Measurements from ENCODE around the gene UGGT1.

UGGT1 gene

GRCh38 chr2:128155970-128156369, 65.0 kb downstream of the UGGT1 start:
- H3K4me2 ChIP-seq (ENCODE audit: low read depth, low read length, poor library complexity, severe bottlenecking) = no peak overlapping the region
- H3K4me3 ChIP-seq (ENCODE audit: low read length, poor library complexity, severe bottlenecking) = no peak overlapping the region
- peaks cover 95% of the 10 kb centered on the region for H3K36me3 ChIP-seq (ENCODE audit: insufficient read depth, low read length)
- no peaks in the 10 kb centered on the region for H3K9me3 ChIP-seq (ENCODE audit: insufficient read depth, low read depth, low read length)
- TF ChIP-seq CTCF (conservative IDR thresholded peaks at IDR 0.05; ENCODE audit: low read length) (no peak), EZH2phosphoT487 (IDR thresholded peaks at IDR 0.05; ENCODE audit: borderline replicate concordance) (no peak)
- H3K9ac ChIP-seq (ENCODE audit: low read depth, low read length, poor library complexity, severe bottlenecking) = no peak overlapping the region
- no peaks in the 10 kb centered on the region for H3K4me1 ChIP-seq (ENCODE audit: insufficient read depth, low read length, poor library complexity, severe bottlenecking)
- no peak overlapping the region for H2AFZ ChIP-seq (ENCODE audit: low read length)
- no peaks in the 10 kb centered on the region for H3K9me2 ChIP-seq (replicated peaks; ENCODE audit: low read depth, low read length)
- no peaks in the 10 kb centered on the region for H3K27me3 ChIP-seq (ENCODE audit: insufficient read depth, low read length, poor library complexity, severe bottlenecking)
- H3K79me2 ChIP-seq (ENCODE audit: insufficient read depth, low read length) = no peaks in the 10 kb centered on the region
- H4K20me1 ChIP-seq (ENCODE audit: insufficient read depth, low read length, poor library complexity, severe bottlenecking) = no peaks in the 10 kb centered on the region
- no peaks in the 10 kb centered on the region for H3F3A ChIP-seq (ENCODE audit: low read depth)

GRCh38 chr2:128156812-128157211, 65.8 kb downstream of the UGGT1 start:
- H3K79me2 ChIP-seq (ENCODE audit: insufficient read depth, low read length) = no peaks in the 10 kb centered on the region
- no peak overlapping the region for H2AFZ ChIP-seq (ENCODE audit: low read length)
- no peaks in the 10 kb centered on the region for H3K9me3 ChIP-seq (ENCODE audit: insufficient read depth, low read depth, low read length)
- H3K4me1 ChIP-seq (ENCODE audit: insufficient read depth, low read length, poor library complexity, severe bottlenecking) = no peaks in the 10 kb centered on the region
- peaks cover 95% of the 10 kb centered on the region for H3K36me3 ChIP-seq (ENCODE audit: insufficient read depth, low read length)
- H3K4me2 ChIP-seq (ENCODE audit: low read depth, low read length, poor library complexity, severe bottlenecking) = no peak overlapping the region
- no peak overlapping the region for H3K4me3 ChIP-seq (ENCODE audit: low read length, poor library complexity, severe bottlenecking)
- H3K9me2 ChIP-seq (replicated peaks; ENCODE audit: low read depth, low read length) = no peaks in the 10 kb centered on the region
- H3K9ac ChIP-seq (ENCODE audit: low read depth, low read length, poor library complexity, severe bottlenecking) = no peak overlapping the region
- H3K27me3 ChIP-seq (ENCODE audit: insufficient read depth, low read length, poor library complexity, severe bottlenecking) = no peaks in the 10 kb centered on the region
- no peaks in the 10 kb centered on the region for H3F3A ChIP-seq (ENCODE audit: low read depth)
- H4K20me1 ChIP-seq (ENCODE audit: insufficient read depth, low read length, poor library complexity, severe bottlenecking) = no peaks in the 10 kb centered on the region
- TF ChIP-seq CTCF (conservative IDR thresholded peaks at IDR 0.05; ENCODE audit: low read length) (no peak), EZH2phosphoT487 (IDR thresholded peaks at IDR 0.05; ENCODE audit: borderline replicate concordance) (no peak)

DNA sequence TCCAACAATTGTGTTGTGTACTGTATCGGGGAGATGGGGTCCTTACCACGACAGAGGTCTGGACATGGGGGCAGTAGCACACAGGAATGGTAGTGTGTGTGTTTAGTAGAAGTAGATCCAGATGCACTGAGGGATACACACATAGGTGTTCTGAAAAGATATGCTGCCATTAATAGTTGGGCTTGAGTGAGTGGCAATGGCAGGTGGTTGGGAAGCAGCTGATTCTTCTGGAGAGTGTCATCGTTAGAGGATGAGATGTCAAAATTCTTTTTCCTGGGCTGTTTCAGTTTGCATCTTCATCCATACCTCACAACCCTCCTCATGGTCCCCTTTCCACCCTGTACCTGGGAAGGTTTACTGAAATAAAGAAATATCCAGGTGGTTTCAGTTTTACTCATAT, 66.6 kb downstream of the UGGT1 start:
- Histone ChIP-seq H3K9me3 (ENCODE audit: insufficient read depth, low read depth, low read length) (no peaks in the 10 kb centered on the region), H3K79me2 (ENCODE audit: insufficient read depth, low read length) (no peaks in the 10 kb centered on the region), H3F3A (ENCODE audit: low read depth) (no peaks in the 10 kb centered on the region), H4K20me1 (ENCODE audit: insufficient read depth, low read length, poor library complexity, severe bottlenecking) (no peaks in the 10 kb centered on the region), H3K9ac (ENCODE audit: low read depth, low read length, poor library complexity, severe bottlenecking) (no peak overlapping the region), H3K4me3 (ENCODE audit: low read length, poor library complexity, severe bottlenecking) (no peak overlapping the region), H3K4me1 (ENCODE audit: insufficient read depth, low read length, poor library complexity, severe bottlenecking) (no peaks in the 10 kb centered on the region), H3K27me3 (ENCODE audit: insufficient read depth, low read length, poor library complexity, severe bottlenecking) (no peaks in the 10 kb centered on the region), H3K4me2 (ENCODE audit: low read depth, low read length, poor library complexity, severe bottlenecking) (no peak overlapping the region), H2AFZ (ENCODE audit: low read length) (no peak overlapping the region), H3K36me3 (ENCODE audit: insufficient read depth, low read length) (peaks cover 95% of the 10 kb centered on the region), H3K9me2 (replicated peaks; ENCODE audit: low read depth, low read length) (no peaks in the 10 kb centered on the region)
- no peak for TF ChIP-seq EZH2phosphoT487 (IDR thresholded peaks at IDR 0.05; ENCODE audit: borderline replicate concordance)
- no peak for TF ChIP-seq CTCF (conservative IDR thresholded peaks at IDR 0.05; ENCODE audit: low read length)
